Osteoblast (primary cell): ENCODE data around the gene DLG2. TPM values are rescaled to one million over a fixed set of nuclear protein-coding genes. Genes with fewer than 3 reads are reported as not detected.

Experiments used
- DNase-seq: peaks from one replicate; pipeline ENCODE4 v3.0.0; 2011; ENCODE audit warnings: low spot score, mixed read lengths; ENCODE audit not compliant: insufficient read length; ENCODE audit errors: missing footprints
- H2AFZ ChIP-seq: 2 replicates; pipeline ENCODE4 v1.6.0; 2011; ENCODE audit warnings: mild to moderate bottlenecking, low read length
- H3K27ac ChIP-seq: 2 replicates; pipeline ENCODE4 v1.5.1; 2011; ENCODE audit warnings: mild to moderate bottlenecking, low read depth, low read length, moderate library complexity
- H3K27me3 ChIP-seq: 2 replicates; pipeline ENCODE4 v1.6.0; 2012; ENCODE audit warnings: mild to moderate bottlenecking, control low read depth, inconsistent platforms, low read length, moderate library complexity; ENCODE audit not compliant: insufficient read depth
- H3K36me3 ChIP-seq: 2 replicates; pipeline ENCODE4 v1.5.1; 2011; ENCODE audit warnings: mild to moderate bottlenecking, low read length, control low read depth, moderate library complexity; ENCODE audit not compliant: insufficient read depth
- H3K4me1 ChIP-seq: 2 replicates; pipeline ENCODE4 v1.5.1; 2011; ENCODE audit warnings: mild to moderate bottlenecking, low read length, control low read depth, moderate library complexity; ENCODE audit not compliant: insufficient read depth
- H3K4me2 ChIP-seq: 2 replicates; pipeline ENCODE4 v1.6.0; 2011; ENCODE audit warnings: mild to moderate bottlenecking, low read length; ENCODE audit not compliant: insufficient read depth
- H3K4me3 ChIP-seq: fragments of 200-600 bp; sonication (generic); 3 replicates; pipeline ENCODE4 v1.5.1; 2012; ENCODE audit warnings: mild to moderate bottlenecking, low read length, inconsistent platforms; ENCODE audit not compliant: insufficient read depth
- H3K79me2 ChIP-seq: 2 replicates; pipeline ENCODE4 v1.6.0; 2012; ENCODE audit warnings: mild to moderate bottlenecking, low read length, control low read depth, inconsistent platforms; ENCODE audit not compliant: insufficient read depth
- H3K9me3 ChIP-seq: 2 replicates; pipeline ENCODE4 v1.5.1; 2011; ENCODE audit warnings: low read depth, low read length, control low read depth
- H4K20me1 ChIP-seq: 2 replicates; pipeline ENCODE4 v1.6.0; 2012; ENCODE audit warnings: mild to moderate bottlenecking, low read length, control low read depth; ENCODE audit not compliant: insufficient read depth
- total RNA-seq: library from RNA; depleted of rRNA; stranded (reverse); fragments of >200 nt; gene quantifications from 2 replicates; pipeline ENCODE4 v1.2.3, GENCODE V29; 2012
- TF ChIP-seq, protein P1 (sequence below): IDR thresholded peaks from 2 replicates; pipeline ENCODE4 v1.5.1; 2011; ENCODE audit warnings: mild to moderate bottlenecking, low read depth, low read length, moderate library complexity; ENCODE audit errors: extremely low read depth

DLG2 gene
- total RNA-seq, 1 donor, result 3.3 TPM

DNA sequence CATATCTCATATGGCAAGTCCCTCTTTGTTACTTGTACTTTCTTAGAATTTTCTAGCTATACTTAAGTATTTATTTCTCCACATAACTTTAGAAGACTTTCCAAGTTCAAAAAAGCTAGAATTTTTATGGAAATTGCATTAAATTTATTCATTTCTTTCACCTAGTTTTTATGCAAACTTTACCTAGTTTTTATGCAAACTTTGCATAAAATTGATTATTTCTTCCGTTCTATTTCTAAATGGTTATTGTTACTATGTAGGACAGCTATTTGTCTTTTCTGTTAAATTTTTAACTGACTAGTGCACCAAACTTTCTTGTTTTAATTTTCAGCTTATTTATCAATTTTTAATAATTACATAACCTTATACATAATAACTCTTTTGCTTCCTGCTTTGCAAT lies 41.0 kb upstream of the DLG2 start:
- Histone ChIP-seq H3K4me3 (no peak overlapping the region), H3K27ac (no peak overlapping the region), H3K27me3 (no peaks in the 10 kb centered on the region), H4K20me1 (peaks cover 9% of the 10 kb centered on the region), H2AFZ (no peak overlapping the region), H3K36me3 (no peaks in the 10 kb centered on the region), H3K4me2 (no peak overlapping the region), H3K9me3 (no peaks in the 10 kb centered on the region), H3K4me1 (peaks cover 3% of the 10 kb centered on the region), H3K79me2 (peaks cover 13% of the 10 kb centered on the region)
- no peak for DNase-seq
- TF ChIP-seq, protein P1, sequence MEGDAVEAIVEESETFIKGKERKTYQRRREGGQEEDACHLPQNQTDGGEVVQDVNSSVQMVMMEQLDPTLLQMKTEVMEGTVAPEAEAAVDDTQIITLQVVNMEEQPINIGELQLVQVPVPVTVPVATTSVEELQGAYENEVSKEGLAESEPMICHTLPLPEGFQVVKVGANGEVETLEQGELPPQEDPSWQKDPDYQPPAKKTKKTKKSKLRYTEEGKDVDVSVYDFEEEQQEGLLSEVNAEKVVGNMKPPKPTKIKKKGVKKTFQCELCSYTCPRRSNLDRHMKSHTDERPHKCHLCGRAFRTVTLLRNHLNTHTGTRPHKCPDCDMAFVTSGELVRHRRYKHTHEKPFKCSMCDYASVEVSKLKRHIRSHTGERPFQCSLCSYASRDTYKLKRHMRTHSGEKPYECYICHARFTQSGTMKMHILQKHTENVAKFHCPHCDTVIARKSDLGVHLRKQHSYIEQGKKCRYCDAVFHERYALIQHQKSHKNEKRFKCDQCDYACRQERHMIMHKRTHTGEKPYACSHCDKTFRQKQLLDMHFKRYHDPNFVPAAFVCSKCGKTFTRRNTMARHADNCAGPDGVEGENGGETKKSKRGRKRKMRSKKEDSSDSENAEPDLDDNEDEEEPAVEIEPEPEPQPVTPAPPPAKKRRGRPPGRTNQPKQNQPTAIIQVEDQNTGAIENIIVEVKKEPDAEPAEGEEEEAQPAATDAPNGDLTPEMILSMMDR, result no peak

DNA sequence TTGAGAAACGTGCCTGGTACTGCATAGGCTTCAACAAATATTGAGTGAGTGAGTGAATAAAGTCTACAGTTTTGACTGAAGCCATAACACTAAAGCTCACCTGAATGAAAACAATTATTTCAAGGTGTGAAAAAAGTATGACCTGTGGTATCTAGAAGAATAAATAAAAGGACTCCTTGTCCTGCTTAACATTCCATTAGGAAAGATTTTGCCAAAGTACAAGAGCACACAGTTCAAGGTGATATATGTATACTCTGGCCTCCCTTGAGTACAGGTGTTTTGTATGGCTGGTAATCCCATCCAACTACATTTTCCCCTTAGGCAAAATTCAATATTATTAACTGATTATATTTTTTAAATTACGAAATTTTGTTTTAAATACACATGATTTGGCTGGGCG lies 39.5 kb upstream of the DLG2 start:
- DNase-seq, result no peak
- H3K4me2 ChIP-seq, result no peak overlapping the region
- TF ChIP-seq, protein P1, result no peak
- no peaks in the 10 kb centered on the region for H3K27me3 ChIP-seq
- H4K20me1 ChIP-seq, result peaks cover 22% of the 10 kb centered on the region
- H3K79me2 ChIP-seq, result peaks cover 27% of the 10 kb centered on the region
- no peak overlapping the region for H3K4me3 ChIP-seq
- no peaks in the 10 kb centered on the region for H3K36me3 ChIP-seq
- H2AFZ ChIP-seq, result no peak overlapping the region
- peaks cover 3% of the 10 kb centered on the region for H3K4me1 ChIP-seq
- no peak overlapping the region for H3K27ac ChIP-seq
- H3K9me3 ChIP-seq, result no peaks in the 10 kb centered on the region

DNA sequence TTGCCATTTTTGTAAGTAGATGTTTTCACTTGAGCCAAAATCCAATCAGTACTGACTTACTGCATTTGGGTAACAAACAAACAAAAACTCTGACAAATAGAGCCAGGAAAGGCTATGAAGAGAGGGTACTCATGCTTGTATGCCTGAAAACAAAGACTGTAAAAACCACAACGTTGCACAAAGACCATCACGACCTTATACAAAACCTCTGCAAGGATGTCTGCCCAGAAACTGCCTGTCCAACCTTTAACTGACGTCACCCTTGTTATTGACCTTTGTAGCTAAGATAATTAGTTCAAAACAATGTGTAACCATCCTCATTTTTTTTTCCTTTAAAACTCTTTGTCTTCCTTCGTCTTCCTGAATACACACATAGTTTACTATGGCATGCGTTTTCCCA lies 38.6 kb upstream of the DLG2 start:
- H2AFZ ChIP-seq, result peak overlapping the region; percentile 84
- peaks cover 30% of the 10 kb centered on the region for H4K20me1 ChIP-seq
- H3K27me3 ChIP-seq, result no peaks in the 10 kb centered on the region
- H3K79me2 ChIP-seq, result peaks cover 36% of the 10 kb centered on the region
- H3K4me3 ChIP-seq, result no peak overlapping the region
- no peaks in the 10 kb centered on the region for H3K9me3 ChIP-seq
- H3K4me2 ChIP-seq, result peak overlapping the region; percentile 90
- H3K36me3 ChIP-seq, result peaks cover under 1% of the 10 kb centered on the region
- peaks cover 11% of the 10 kb centered on the region for H3K4me1 ChIP-seq
- TF ChIP-seq, protein P1, result no peak
- DNase-seq, result no peak
- no peak overlapping the region for H3K27ac ChIP-seq

DNA sequence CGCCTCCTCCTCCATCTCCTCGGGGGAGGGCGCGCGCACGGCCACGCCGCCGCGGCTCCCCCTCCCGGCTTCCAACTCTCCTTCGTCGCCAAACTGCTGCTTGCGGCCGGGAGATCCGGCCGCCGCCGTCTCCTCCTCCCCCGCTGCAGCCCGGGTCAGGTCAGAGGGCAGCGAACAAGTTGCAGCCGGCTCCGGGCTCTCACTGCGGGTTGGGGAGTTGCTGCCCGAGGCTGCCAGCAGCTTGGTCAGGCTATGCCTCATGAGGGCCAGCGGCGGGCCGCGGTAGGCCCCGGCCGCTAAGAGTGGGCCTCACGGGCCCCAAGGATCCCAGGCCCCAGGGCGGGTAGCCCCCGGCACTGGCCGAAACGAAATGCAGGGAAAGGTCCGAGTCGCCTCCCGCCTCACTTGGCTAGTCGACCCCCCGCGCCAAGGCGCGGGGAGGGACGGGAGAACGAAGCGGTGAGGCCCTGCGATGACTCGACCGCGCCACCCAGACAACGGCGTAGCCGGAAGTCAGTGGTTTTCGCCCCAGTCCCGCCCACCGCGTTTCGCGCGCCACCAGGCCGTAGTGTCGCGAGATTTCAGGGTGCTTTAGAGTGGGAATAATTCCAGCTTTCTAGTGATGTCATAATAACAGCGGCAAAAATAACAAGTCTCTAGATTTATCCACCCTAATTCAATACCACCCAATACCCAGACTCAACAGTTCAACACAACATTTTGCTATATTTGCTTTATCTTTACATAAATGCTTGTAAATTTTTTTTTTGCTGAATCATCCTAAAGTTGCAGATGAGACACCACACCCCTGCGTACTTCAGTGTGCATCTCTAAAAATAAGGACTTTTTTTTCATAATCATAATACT lies 37.7 kb upstream of the DLG2 start, which contains the start of gene CREBZF:
TSS of gene CREBZF (minus strand) at position 515 of the 867 bp plus-strand sequence. CDS start at position 261, 254 bp downstream.
- H3K27ac ChIP-seq, result peak within 1 kb of the TSS; percentile 97
- H3K4me3 ChIP-seq, result peak within 1 kb of the TSS; percentile 91
- no peaks in the 10 kb centered on the region for H3K9me3 ChIP-seq
- H3K27me3 ChIP-seq, result no peaks in the 10 kb centered on the region
- peaks cover 8% of the 10 kb centered on the region for H3K36me3 ChIP-seq
- peak within 1 kb of the TSS; percentile 84 for H2AFZ ChIP-seq
- TF ChIP-seq, protein P1, result no peak
- peak; percentile 95 for DNase-seq
- peaks cover 35% of the 10 kb centered on the region for H4K20me1 ChIP-seq
- H3K4me2 ChIP-seq, result peak within 1 kb of the TSS; percentile 90
- H3K79me2 ChIP-seq, result peaks cover 45% of the 10 kb centered on the region
- H3K4me1 ChIP-seq, result peaks cover 16% of the 10 kb centered on the region
